HFFc6 (cell line): ENCODE results near the gene QTRT2. TPM values are rescaled to one million over a fixed set of nuclear protein-coding genes. Genes with fewer than 3 reads are reported as not detected.

Experiments used
- DNase-seq: peaks from one replicate; pipeline ENCODE4 v3.0.0-alpha.2; 2018
- H3K27ac Mint-ChIP-seq: 2 replicates; pipeline ENCODE4 v1.8.0; 2020; ENCODE audit warnings: mild to moderate bottlenecking, mixed read lengths
- H3K27me3 Mint-ChIP-seq: 2 replicates; pipeline ENCODE4 v1.8.0; 2021; ENCODE audit warnings: mild to moderate bottlenecking, moderate library complexity, mixed read lengths; ENCODE audit not compliant: insufficient read depth
- H3K36me3 Mint-ChIP-seq: 2 replicates; pipeline ENCODE4 v1.8.0; 2021; ENCODE audit warnings: low read depth, mixed read lengths
- H3K4me1 Mint-ChIP-seq: 2 replicates; pipeline ENCODE4 v1.8.0; 2020; ENCODE audit warnings: low read depth, mixed read lengths
- H3K4me3 Mint-ChIP-seq: 2 replicates; pipeline ENCODE4 v1.8.0; 2020; ENCODE audit warnings: mild to moderate bottlenecking, moderate library complexity, mixed read lengths
- H3K9me3 Mint-ChIP-seq: 2 replicates; pipeline ENCODE4 v1.8.0; 2020; ENCODE audit warnings: mild to moderate bottlenecking, mixed read lengths
- total RNA-seq, 6 experiments: library from RNA; stranded (reverse); fragmentation: NEBNext Ultra II Directional; extraction: Animal tissue kit (Norgen Biotek cat#: 25700); gene quantifications; 2 replicates in 1 of 6; 3 replicates in 5 of 6; pipeline ENCODE4 v1.2.3, GENCODE V29; 2021
- TF ChIP-seq, protein P1 (sequence below): fragments of 200-600 bp; sonication (generic); IDR thresholded peaks from 2 replicates; pipeline ENCODE4 v1.5.0; 2021; ENCODE audit warnings: antibody characterized with exemption, mild to moderate bottlenecking

QTRT2 gene
- total RNA-seq, 6 experiments from 2014 or later: 18.1 to 23.2 (median 22.0) TPM

DNA sequence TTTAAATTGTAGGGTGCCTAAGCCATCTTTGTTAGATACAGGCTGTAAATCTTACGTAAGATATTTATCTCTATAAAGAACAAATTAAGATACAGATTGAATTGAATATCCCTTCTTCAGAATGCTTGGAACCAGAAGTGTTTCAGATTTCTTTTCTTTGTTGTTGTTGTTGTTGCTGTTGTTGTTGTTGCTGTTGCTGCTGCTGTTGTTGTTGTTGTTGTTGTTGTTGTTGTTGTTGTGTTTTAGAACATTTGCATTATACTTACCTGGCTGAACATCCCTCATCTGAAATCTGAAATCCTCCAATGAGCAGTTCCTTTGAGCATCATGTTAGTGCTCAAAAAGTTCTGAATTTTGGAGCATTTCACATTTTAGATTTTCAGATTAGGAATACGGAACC is 26.6 kb downstream of the QTRT2 start:
- DNase-seq: no peak
- Mint-ChIP-seq H3K27ac (no peak overlapping the region), H3K27me3 (no peaks in the 10 kb centered on the region), H3K4me3 (no peak overlapping the region), H3K36me3 (peaks cover 56% of the 10 kb centered on the region), H3K4me1 (peaks cover 47% of the 10 kb centered on the region), H3K9me3 (no peaks in the 10 kb centered on the region)
- TF ChIP-seq, protein P1, sequence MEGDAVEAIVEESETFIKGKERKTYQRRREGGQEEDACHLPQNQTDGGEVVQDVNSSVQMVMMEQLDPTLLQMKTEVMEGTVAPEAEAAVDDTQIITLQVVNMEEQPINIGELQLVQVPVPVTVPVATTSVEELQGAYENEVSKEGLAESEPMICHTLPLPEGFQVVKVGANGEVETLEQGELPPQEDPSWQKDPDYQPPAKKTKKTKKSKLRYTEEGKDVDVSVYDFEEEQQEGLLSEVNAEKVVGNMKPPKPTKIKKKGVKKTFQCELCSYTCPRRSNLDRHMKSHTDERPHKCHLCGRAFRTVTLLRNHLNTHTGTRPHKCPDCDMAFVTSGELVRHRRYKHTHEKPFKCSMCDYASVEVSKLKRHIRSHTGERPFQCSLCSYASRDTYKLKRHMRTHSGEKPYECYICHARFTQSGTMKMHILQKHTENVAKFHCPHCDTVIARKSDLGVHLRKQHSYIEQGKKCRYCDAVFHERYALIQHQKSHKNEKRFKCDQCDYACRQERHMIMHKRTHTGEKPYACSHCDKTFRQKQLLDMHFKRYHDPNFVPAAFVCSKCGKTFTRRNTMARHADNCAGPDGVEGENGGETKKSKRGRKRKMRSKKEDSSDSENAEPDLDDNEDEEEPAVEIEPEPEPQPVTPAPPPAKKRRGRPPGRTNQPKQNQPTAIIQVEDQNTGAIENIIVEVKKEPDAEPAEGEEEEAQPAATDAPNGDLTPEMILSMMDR: no peak

DNA sequence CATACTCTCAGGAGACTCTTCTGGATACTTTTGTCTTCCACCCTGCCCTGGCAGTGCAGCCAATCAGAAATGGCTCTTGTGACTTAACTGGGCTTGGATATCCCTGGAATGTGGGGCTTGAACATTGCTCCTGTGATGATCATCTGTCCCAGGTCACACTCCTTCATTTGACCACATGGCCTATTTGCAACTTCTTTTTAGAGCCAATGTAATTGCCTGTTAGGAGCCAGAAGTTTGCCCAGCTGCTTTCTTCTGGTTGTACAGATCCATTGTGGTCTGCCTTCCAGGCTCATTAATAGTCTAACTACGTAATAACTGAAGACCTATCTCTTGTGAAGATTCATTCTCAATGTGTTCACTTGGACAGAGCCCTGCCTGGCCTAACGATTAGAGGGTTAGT is 29.8 kb downstream of the QTRT2 start:
- no peaks in the 10 kb centered on the region for H3K27me3 Mint-ChIP-seq
- TF ChIP-seq, protein P1: no peak
- H3K4me3 Mint-ChIP-seq: no peak overlapping the region
- no peak overlapping the region for H3K27ac Mint-ChIP-seq
- no peak for DNase-seq
- no peaks in the 10 kb centered on the region for H3K9me3 Mint-ChIP-seq
- H3K36me3 Mint-ChIP-seq: peaks cover 47% of the 10 kb centered on the region
- H3K4me1 Mint-ChIP-seq: peaks cover 27% of the 10 kb centered on the region

DNA sequence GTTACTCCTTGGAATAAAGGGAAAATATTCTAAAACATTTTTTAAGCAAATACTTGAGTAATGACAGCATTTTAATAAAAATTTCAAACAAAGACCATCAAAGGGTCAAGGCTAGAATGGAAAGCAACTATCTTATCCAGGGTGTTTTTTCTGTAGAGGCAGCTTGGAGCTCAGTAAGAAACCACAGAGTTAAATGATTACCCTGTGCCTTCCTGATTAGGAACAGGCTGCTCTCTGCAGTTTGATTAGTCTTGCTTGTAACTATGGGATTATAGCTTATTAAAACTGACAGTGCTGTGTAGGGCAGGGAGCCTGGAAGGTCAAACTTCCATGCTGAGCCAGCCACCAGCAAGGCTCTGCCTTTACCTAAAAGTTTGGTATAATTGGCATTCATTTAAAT is 33.1 kb downstream of the QTRT2 start:
- Mint-ChIP-seq H3K27me3 (no peaks in the 10 kb centered on the region), H3K9me3 (no peaks in the 10 kb centered on the region), H3K36me3 (peaks cover 28% of the 10 kb centered on the region), H3K4me1 (peaks cover 38% of the 10 kb centered on the region), H3K27ac (no peak overlapping the region), H3K4me3 (no peak overlapping the region)
- DNase-seq: no peak
- TF ChIP-seq, protein P1: no peak

DNA sequence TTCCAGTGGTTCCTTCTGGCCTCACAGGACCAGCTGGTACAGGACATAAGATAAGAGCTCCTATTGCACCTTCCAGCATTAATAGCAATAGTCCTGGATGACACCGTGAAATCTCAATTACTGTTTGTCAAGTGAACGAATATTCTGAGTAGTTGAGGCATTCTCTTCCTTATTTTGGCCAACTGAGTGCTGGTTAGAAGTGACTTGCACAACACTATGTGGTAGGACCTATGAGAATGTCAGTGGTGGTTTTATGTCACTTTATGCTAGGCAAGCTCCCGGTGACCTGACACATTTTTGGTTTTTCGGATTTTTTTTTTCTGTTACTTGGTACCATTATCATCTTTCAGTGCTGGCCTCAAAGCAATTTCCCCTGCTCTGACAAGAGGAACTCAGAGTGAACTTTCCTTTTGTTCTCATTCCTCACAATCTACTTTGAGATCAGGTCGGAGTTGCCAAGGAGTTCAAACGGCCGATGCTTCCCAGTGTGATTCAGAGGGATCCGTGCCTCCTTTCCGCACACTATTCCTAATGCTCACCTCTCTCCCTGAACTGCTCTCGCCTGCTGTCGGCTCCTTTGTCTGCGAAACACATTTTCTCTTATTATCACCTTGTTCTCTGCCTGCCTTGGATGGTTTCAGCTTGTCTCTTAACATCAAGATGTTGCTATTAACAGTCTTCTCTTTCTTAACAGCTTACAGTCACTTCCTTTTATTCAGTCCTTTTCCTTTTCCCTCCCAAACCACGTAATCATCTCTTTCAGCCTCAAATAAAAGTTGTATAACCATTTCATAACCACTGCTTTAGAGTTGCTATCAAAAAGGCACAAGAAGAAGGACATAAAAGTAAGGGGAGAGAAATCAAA is 35.8 kb downstream of the QTRT2 start:
- H3K9me3 Mint-ChIP-seq: no peaks in the 10 kb centered on the region
- H3K4me3 Mint-ChIP-seq: peak overlapping the region; percentile 4; the same call in 1 of the 2 replicates
- TF ChIP-seq, protein P1: no peak
- 0 out of 2 replicates have a peak overlapping the region, but pooled peaks have one; percentile 10 for H3K27ac Mint-ChIP-seq
- no peak for DNase-seq
- peaks cover 7% of the 10 kb centered on the region for H3K36me3 Mint-ChIP-seq
- peaks cover 41% of the 10 kb centered on the region for H3K4me1 Mint-ChIP-seq
- H3K27me3 Mint-ChIP-seq: no peaks in the 10 kb centered on the region

DNA sequence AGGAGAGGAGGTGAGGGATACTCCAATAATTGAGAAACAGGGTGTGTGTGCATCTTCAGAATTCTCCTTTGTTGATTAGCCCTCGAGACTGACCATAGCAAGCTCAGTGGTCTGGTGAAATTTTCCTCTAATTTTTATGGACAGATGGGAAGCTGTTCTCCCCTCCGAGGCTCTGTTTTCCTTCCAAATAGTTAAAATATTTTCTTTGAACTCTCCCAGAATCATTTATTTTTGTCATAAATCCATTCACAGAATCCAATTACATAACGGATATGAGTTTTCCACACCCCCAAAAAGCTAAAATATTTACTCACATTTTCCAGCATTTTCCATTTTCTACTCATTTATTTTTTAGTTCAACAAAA is 36.5 kb downstream of the QTRT2 start:
- no peaks in the 10 kb centered on the region for H3K27me3 Mint-ChIP-seq
- peak overlapping the region; percentile 10; the same call in 1 of the 2 replicates for H3K27ac Mint-ChIP-seq
- H3K4me3 Mint-ChIP-seq: peak overlapping the region; percentile 4
- no peaks in the 10 kb centered on the region for H3K9me3 Mint-ChIP-seq
- H3K36me3 Mint-ChIP-seq: peaks cover 1% of the 10 kb centered on the region
- no peak for DNase-seq
- H3K4me1 Mint-ChIP-seq: peaks cover 41% of the 10 kb centered on the region
- TF ChIP-seq, protein P1: no peak
